ENCODE measurements around the gene LONP1. TPM values are rescaled to one million over a fixed set of nuclear protein-coding genes. Genes with fewer than 3 reads are reported as not detected.

Gene LONP1
- total RNA-seq, 1 experiment from 2014 or later: 186 TPM

- TF ChIP-seq ATF6 (CRISPR knock-in tag; IDR thresholded peaks at IDR 0.05) (no peak), CREM (CRISPR knock-in tag; IDR thresholded peaks at IDR 0.05) (0 out of 2 replicates have a peak, but pooled peaks have one; percentile 32), JAZF1 (CRISPR knock-in tag; IDR thresholded peaks at IDR 0.05) (no peak), NFATC4 (CRISPR knock-in tag; IDR thresholded peaks at IDR 0.05) (0 out of 2 replicates have a peak, but pooled peaks have one; percentile 55), HMGXB4 (CRISPR knock-in tag; IDR thresholded peaks at IDR 0.05) (0 out of 2 replicates have a peak, but pooled peaks have one; percentile 59), ZNF423 (CRISPR knock-in tag; IDR thresholded peaks at IDR 0.05) (no peak), NR2C2 (CRISPR knock-in tag; IDR thresholded peaks at IDR 0.05) (no peak), ATF3 (CRISPR knock-in tag; conservative IDR thresholded peaks at IDR 0.05) (no peak), USF2 (CRISPR knock-in tag; IDR thresholded peaks at IDR 0.05) (no peak), KAT7 (CRISPR knock-in tag; IDR thresholded peaks at IDR 0.05; ENCODE audit: borderline replicate concordance) (no peak), CREB1 (CRISPR knock-in tag; IDR thresholded peaks at IDR 0.05) (peak; percentile 22; the same call in 1 of the 2 replicates), ATF1 (CRISPR knock-in tag; IDR thresholded peaks at IDR 0.05) (peak; percentile 47; the same call in 1 of the 2 replicates), GTF2I (CRISPR knock-in tag; conservative IDR thresholded peaks at IDR 0.05) (no peak)
Measured at GRCh38 chr19:5691822-5692722, 27.9 kb downstream of the LONP1 start (continued).

GRCh38 chr19:5690955-5691821, 28.8 kb downstream of the LONP1 start:
- POLR2A ChIA-PET: interaction anchor here (0.5 to 2.7 kb wide), 5 partner anchors 18 to 67 kb away, joined by 3 to 14 read pairs (median 3); partner anchors contain the start of genes CATSPERD and LONP1
- Mint-ChIP-seq H3K4me3 (peak overlapping the region; percentile 99), H3K4me1 (peaks cover 10% of the 10 kb centered on the region; the same call in 1 of the 2 replicates), H3K27me3 (ENCODE audit: low read depth) (peaks cover 5% of the 10 kb centered on the region; the same call in 1 of the 2 replicates), H3K9me3 (no peaks in the 10 kb centered on the region), H3K36me3 (peaks cover 35% of the 10 kb centered on the region), H3K27ac (peak overlapping the region; percentile 95)
- CTCF ChIA-PET: interaction anchor here (0.5 to 0.9 kb wide), 3 partner anchors 21 to 113 kb away, joined by 3 to 5 read pairs (median 3); no protein-coding TSS in a partner anchor
- no peak for ATAC-seq
- no peak for DNase-seq (ENCODE audit: low spot score)
- no peak for TF ChIP-seq SOX15 (CRISPR knock-in tag; IDR thresholded peaks at IDR 0.05)
- TF ChIP-seq ATF1 (CRISPR knock-in tag; IDR thresholded peaks at IDR 0.05): no peak
- no peak for TF ChIP-seq AFF4 (CRISPR knock-in tag; IDR thresholded peaks at IDR 0.05; ENCODE audit: borderline replicate concordance)
- no peak for TF ChIP-seq STAT6 (CRISPR knock-in tag; conservative IDR thresholded peaks at IDR 0.05; ENCODE audit: low read depth)
- no peak for TF ChIP-seq FOXP4 (CRISPR knock-in tag; IDR thresholded peaks at IDR 0.05)
- TF ChIP-seq NFE2L1 (CRISPR knock-in tag; IDR thresholded peaks at IDR 0.05): no peak

Data from WTC11 (cell line).